Measurements from ENCODE around the gene ICAM1. TPM values are rescaled to one million over a fixed set of nuclear protein-coding genes. Genes with fewer than 3 reads are reported as not detected.
"Not testable (repeated sequence)": the region's sequence is repeated elsewhere in the genome, so short reads cannot be mapped to it uniquely, and the experiment has no call there.

The ICAM1 gene
- total RNA-seq, 1 donor: 15.3 TPM

DNA sequence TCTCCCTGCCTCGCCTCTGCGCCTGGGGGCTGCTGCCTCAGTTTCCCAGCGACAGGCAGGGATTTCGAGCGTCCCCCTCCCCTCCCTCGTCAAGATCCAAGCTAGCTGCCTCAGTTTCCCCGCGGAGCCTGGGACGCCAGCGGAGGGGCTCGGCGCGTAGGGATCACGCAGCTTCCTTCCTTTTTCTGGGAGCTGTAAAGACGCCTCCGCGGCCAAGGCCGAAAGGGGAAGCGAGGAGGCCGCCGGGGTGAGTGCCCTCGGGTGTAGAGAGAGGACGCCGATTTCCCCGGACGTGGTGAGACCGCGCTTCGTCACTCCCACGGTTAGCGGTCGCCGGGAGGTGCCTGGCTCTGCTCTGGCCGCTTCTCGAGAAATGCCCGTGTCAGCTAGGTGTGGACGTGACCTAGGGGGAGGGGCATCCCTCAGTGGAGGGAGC lies 722 bp upstream of the ICAM1 start:
- peak in 2 of 3 donors; percentile 85 to 91 for DNase-seq (ENCODE audit: low read depth in 2 of 3, low spot score in 2 of 3)

DNA sequence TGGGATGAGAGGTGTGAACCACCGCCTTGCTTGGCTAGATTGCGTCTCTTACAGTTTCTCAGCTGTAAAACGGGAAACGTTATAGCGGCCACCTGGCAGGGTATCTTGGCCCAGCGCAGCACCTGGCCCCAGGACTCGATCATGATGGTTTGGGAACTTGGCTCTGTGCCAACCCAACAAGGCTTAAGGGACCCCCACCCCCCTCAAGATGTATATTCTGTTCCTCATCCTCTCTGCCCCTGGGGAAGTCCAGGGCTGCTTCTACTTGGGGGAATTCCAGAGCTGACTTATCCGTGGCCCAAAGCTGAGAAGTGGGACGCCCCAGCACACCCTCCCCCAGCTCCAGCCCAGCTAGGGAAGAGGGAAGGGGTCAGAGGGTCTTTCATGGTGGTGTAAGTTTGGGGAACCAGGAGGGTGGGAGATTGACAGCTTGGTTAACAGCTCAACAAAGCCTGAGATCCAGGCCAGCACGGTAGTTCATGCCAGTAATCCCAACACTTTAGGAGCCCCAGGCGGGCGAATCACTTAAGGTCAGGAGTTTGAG lies 695 bp downstream of the ICAM1 start:
- peak in 2 of 3 donors; percentile 82 to 85 for DNase-seq (ENCODE audit: low read depth in 2 of 3, low spot score in 2 of 3)

DNA sequence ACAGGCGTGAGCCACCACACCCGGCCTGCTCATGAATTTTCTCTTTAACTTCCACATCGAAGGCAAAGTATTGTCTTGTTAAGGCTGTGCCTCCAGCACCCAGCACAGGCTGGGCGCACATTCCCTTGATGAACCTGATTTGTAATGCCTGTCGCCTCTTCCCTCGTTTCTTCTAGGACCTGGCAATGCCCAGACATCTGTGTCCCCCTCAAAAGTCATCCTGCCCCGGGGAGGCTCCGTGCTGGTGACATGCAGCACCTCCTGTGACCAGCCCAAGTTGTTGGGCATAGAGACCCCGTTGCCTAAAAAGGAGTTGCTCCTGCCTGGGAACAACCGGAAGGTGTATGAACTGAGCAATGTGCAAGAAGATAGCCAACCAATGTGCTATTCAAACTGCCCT lies 3.7 kb downstream of the ICAM1 start:
- DNase-seq (ENCODE audit: low read depth in 2 of 3, low spot score in 2 of 3): no peak

DNA sequence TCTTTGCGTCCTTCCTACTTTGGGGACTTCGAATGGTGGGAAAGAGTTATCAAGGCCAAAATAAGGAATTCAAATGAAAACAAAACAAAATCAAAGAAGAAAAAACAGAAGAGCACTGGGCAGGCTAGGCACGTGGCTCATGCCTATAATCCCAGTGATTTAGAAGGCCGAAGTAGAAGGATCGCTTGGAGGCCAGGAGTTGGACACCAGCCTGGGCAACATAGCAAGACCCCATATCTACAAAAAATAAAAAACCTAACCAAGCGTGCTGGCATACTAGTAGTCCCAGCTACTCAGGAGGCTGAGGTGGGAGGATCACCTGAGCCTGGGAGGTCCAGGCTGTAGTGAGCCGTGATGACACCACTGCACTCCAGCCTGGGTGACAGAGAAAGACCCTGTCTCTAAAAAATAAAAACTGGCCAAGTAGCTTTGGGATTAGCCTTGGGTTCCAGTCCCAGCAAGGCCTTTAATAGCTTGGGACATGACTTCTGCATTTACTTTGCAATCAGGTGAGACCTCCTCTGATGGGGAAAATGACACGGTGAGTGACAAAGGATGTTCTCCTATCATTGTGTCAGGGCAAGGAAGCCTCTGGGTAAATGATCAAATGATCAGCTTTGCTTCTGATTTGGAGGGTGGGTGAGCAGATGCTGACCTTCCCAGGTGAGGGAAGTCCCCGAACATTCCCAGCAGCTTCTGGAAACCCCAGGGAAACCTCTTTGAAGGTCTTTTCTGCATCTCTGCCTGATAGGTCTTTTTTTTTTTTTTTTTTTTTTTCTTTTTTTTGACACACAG lies 7.1 kb downstream of the ICAM1 start:
- DNase-seq (ENCODE audit: low read depth in 2 of 3, low spot score in 2 of 3): no peak

DNA sequence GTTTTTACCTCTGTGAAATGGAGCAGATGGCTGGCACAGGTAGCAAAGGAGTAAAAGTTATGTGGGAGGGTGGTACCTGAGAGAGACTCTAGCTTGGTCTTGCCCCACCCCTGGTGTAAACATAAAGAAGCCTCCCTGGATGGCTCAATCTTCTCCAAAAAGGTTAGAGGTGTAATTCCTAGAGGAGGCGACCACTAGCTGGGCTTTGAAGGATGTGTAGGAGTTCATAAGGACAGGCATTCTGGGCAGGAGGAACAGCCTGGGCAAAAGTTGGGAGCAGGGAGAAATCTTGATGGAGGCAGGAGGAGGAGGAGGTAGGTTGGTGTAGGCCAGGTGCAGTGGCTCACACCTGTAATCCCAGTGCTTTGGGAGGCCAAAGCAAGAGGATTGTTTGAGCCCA lies 8.0 kb downstream of the ICAM1 start:
- DNase-seq (ENCODE audit: low read depth in 2 of 3, low spot score in 2 of 3): no peak

DNA sequence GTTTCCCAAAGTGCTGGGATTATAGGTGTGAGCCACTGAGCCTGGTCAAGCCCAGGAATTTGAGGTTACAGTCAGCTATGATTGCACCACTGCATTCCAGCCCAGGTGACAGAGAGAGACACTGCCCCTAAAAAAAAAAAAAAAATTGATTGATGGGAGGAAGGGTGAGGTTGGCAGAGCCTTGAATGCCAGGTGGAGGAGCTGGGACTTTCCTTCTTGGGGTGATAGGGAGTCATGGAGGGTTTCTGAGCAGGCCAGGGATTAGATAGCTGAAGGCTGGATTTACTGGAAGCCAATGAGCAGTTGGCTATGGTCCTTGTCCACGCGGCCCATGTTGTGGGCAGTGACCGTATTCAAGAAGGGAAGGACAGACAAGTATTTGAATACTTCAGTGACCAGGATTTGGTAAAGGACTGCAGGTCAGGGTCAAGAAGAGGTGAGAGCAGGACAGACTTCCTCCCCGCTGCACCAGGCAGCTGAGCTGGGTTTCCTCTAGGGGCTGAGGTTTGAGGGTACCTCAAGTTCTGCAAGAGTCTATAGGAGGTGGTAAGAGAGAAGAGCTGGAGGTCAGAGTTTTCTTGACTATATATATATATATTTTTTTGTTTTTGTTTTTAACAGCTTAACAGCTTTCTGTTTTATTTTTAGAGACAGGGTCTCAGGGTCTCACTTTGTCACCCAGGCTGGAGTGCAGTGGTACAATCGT lies 9.0 kb downstream of the ICAM1 start:
- no peak for DNase-seq (ENCODE audit: low read depth in 2 of 3, low spot score in 2 of 3)

DNA sequence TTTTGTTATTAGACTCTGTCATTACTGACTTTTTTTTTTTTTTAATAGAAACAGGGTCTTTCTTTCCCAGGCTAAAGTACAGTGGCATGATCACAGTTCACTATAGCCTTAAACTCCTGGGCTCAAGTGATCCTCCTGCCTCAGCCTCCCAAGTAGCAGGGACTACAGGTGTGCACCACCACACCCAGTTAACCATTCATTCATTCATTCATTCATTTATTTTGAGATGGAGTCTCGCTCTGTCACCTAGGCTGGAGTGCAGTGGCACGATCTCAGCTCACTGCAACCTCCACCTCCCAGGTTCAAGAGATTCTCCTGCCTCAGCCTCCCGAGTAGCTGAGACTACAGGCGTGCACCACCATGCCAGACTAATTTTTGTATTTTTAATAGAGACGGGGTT lies 11.1 kb downstream of the ICAM1 start:
- not testable (repeated sequence) for DNase-seq (ENCODE audit: low read depth in 2 of 3, low spot score in 2 of 3)

DNA sequence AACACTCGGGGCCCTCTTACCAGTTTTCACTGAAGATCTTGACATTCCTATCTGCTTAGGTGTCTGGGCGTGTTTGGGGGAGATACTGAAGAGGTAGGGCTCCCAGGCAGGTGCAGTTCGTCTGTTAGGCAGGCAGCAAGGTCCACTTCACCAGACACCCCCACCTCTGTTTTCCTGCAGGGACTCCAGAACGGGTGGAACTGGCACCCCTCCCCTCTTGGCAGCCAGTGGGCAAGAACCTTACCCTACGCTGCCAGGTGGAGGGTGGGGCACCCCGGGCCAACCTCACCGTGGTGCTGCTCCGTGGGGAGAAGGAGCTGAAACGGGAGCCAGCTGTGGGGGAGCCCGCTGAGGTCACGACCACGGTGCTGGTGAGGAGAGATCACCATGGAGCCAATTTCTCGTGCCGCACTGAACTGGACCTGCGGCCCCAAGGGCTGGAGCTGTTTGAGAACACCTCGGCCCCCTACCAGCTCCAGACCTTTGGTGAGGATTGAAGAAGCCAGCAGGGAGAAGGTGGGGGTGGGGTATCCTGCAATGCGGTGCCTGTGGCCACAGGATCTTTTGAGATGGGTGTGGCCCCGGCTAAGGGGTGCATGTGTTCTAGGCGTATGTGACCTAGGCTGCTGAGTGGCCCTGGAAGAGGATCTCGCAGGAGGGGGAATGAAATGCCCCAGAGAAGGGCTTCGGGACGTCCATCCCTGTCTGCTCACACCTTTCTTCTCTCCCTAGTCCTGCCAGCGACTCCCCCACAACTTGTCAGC lies 12.6 kb downstream of the ICAM1 start:
- no peak for DNase-seq (ENCODE audit: low read depth in 2 of 3, low spot score in 2 of 3)

DNA sequence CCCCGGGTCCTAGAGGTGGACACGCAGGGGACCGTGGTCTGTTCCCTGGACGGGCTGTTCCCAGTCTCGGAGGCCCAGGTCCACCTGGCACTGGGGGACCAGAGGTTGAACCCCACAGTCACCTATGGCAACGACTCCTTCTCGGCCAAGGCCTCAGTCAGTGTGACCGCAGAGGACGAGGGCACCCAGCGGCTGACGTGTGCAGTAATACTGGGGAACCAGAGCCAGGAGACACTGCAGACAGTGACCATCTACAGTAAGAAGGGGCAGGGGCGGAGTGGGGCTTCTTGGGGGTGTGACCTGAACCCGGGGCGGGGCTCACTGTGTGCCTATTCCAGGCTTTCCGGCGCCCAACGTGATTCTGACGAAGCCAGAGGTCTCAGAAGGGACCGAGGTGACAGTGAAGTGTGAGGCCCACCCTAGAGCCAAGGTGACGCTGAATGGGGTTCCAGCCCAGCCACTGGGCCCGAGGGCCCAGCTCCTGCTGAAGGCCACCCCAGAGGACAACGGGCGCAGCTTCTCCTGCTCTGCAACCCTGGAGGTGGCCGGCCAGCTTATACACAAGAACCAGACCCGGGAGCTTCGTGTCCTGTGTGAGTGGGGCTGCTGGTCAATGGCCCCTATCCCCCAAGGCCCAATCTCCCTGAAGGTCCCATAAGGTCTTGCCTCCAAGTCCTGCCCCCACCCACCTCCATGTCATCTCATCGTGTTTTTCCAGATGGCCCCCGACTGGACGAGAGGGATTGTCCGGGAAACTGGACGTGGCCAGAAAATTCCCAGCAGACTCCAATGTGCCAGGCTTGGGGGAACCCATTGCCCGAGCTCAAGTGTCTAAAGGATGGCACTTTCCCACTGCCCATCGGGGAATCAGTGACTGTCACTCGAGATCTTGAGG lies 13.4 kb downstream of the ICAM1 start:
- DNase-seq (ENCODE audit: low read depth in 2 of 3, low spot score in 2 of 3): no peak

DNA sequence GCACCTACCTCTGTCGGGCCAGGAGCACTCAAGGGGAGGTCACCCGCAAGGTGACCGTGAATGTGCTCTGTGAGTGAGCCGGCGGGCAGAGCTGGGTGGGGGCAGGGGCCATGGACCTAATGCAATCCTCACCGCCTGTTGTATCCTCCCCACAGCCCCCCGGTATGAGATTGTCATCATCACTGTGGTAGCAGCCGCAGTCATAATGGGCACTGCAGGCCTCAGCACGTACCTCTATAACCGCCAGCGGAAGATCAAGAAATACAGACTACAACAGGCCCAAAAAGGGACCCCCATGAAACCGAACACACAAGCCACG lies 14.0 kb downstream of the ICAM1 start:
- DNase-seq (ENCODE audit: low read depth in 2 of 3, low spot score in 2 of 3): no peak

DNA sequence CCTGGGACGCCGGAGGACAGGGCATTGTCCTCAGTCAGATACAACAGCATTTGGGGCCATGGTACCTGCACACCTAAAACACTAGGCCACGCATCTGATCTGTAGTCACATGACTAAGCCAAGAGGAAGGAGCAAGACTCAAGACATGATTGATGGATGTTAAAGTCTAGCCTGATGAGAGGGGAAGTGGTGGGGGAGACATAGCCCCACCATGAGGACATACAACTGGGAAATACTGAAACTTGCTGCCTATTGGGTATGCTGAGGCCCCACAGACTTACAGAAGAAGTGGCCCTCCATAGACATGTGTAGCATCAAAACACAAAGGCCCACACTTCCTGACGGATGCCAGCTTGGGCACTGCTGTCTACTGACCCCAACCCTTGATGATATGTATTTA lies 14.5 kb downstream of the ICAM1 start:
- DNase-seq (ENCODE audit: low read depth in 2 of 3, low spot score in 2 of 3): no peak

DNA sequence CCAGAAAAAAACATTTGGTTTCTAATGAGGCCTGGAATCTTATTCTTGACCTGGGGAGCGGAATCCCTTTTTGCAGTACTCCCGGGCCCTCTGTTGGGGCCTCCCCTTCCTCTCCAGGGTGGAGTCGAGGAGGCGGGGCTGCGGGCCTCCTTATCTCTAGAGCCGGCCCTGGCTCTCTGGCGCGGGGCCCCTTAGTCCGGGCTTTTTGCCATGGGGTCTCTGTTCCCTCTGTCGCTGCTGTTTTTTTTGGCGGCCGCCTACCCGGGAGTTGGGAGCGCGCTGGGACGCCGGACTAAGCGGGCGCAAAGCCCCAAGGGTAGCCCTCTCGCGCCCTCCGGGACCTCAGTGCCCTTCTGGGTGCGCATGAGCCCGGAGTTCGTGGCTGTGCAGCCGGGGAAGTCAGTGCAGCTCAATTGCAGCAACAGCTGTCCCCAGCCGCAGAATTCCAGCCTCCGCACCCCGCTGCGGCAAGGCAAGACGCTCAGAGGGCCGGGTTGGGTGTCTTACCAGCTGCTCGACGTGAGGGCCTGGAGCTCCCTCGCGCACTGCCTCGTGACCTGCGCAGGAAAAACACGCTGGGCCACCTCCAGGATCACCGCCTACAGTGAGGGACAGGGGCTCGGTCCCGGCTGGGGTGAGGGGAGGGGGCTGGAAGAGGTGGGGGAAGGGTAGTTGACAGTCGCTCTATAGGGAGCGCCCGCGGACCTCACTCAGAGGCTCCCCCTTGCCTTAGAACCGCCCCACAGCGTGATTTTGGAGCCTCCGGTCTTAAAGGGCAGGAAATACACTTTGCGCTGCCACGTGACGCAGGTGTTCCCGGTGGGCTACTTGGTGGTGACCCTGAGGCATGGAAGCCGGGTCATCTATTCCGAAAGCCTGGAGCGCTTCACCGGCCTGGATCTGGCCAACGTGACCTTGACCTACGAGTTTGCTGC lies 16.1 kb downstream of the ICAM1 start, which contains the start of gene ICAM4:
Gene ICAM4 (plus strand): TSS at position 153 of the 935 bp plus-strand sequence. CDS start 58 bp downstream, at position 211.
- peak in 1 of 3 donors; percentile 83 for DNase-seq (ENCODE audit: low read depth in 2 of 3, low spot score in 2 of 3)

DNA sequence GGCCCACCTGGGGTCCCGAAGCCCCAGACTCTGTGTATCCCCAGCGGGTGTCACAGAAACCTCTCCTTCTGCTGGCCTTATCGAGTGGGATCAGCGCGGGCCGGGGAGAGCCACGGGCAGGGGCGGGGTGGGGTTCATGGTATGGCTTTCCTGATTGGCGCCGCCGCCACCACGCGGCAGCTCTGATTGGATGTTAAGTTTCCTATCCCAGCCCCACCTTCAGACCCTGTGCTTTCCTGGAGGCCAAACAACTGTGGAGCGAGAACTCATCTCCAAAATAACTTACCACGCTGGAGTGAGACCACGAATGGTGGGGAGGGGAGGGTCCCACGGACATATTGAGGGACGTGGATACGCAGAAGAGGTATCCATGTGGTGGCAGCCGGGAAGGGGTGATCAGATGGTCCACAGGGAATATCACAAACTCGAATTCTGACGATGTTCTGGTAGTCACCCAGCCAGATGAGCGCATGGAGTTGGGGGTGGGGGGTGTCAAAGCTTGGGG lies 17.8 kb downstream of the ICAM1 start:
- DNase-seq (ENCODE audit: low read depth in 2 of 3, low spot score in 2 of 3): peak in 1 of 3 donors; percentile 64

DNA sequence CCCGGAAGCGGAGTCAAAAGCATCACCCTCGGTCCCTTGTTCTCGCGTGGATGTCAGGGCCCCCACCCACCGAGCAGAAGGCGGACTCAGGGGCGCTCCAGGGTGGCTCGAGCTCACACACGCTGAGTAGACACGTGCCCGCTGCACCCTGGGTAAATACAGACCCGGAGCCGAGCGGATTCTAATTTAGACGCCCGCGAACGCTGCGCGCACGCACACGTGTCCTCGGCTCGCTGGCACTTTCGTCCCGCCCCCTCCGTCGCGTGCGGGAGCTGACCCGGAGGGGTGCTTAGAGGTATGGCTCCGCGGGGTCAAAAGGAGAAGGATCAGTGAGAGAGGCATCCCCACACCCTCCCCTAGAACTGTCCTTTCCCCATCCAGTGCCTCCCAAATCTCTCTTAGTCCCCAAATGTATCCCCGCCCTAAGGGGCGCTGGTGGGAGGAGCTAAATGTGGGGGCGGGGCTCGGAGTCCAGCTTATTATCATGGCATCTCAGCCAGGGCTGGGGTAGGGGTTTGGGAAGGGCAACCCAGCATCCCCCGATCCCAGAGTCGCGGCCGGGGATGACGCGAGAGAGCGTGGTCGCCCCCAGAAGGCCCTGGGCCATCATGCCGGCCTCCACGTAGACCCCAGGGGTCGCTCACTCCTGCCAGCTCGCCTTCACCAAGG lies 18.4 kb downstream of the ICAM1 start:
- peak in 2 of 3 donors; percentile 74 to 77 for DNase-seq (ENCODE audit: low read depth in 2 of 3, low spot score in 2 of 3)

DNA sequence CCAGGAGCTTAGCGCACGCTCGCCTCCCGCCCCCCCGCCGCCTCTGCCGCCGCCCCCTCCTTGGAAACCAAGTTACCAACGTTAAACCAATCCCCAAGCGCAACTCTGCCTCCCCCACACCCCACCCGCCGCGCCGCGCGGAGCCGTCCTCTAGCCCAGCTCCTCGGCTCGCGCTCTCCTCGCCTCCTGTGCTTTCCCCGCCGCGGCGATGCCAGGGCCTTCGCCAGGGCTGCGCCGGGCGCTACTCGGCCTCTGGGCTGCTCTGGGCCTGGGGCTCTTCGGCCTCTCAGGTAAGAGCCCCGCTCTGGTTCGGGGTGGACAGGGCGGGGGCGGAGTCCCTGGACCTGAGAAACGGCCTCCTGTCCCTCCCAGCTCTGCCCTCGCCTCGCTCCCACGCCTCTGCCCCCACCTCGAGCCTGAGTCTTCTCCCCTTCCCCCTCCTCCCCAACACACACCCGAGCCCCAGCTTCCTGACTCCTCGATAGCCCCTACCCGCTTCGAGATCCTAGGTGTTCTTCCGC lies 19.0 kb downstream of the ICAM1 start, which contains the start of gene ICAM5:
Gene ICAM5 (plus strand): TSS at position 117 of the 521 bp plus-strand sequence. CDS start 92 bp downstream, at position 209.
- DNase-seq (ENCODE audit: low read depth in 2 of 3, low spot score in 2 of 3): no peak

DNA sequence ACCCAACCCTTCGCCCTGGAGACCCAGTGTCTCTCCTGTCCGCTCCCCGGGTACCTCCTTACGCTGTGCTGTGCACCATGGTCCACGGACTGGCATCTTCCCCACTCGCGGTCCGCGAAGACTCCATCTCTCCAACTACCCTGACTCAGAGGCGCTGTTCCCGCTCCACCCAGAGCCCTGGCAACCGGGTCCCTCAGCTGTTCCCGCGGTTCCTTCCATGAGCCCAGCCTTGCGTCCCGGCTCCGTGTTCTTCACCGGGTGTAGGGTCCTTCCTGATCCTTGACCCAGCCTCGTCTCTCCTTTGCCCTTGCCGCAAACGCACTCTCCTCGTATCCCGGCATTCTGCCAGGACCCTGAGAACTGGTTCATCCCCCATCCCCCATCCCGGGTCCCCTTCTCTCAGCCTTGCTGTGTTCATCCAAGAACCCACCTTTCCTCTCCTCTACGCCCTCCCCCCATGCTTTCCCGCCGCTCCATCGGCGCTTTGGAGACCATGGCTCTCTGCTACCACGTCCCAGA lies 19.5 kb downstream of the ICAM1 start:
- DNase-seq (ENCODE audit: low read depth in 2 of 3, low spot score in 2 of 3): no peak

DNA sequence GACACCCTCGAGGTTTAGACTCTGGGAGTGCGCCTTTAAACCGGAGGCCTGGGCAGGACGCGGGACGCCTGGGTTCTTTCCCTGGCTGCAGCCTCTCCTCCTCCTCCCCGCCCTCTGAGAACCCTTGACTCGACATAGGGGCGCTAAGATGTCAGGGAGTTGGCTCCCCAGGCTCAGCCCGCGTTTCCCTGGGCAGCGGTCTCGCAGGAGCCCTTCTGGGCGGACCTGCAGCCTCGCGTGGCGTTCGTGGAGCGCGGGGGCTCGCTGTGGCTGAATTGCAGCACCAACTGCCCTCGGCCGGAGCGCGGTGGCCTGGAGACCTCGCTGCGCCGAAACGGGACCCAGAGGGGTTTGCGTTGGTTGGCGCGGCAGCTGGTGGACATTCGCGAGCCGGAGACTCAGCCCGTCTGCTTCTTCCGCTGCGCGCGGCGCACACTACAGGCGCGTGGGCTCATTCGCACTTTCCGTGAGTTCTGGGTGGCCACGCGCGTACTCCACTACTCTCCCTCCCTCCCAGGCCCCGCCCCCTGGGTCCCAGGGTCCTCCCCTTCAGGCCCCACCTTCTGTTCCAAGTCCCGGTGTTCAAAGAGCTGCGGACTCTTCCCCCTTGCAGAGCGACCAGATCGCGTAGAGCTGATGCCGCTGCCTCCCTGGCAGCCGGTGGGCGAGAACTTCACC lies 20.1 kb downstream of the ICAM1 start:
- DNase-seq (ENCODE audit: low read depth in 2 of 3, low spot score in 2 of 3): no peak

All from hematopoietic multipotent progenitor cell (in vitro differentiated cells).